Liver (tissue), 9 donors: ENCODE measurements around the gene ATP1A3. TPM values are rescaled to one million over a fixed set of nuclear protein-coding genes. Genes with fewer than 3 reads are reported as not detected.

Experiments
- DNase-seq: peaks from one replicate; pipeline ENCODE4 v3.0.0-alpha.2; 2017; ENCODE audit warnings: low spot score
- H3K27ac ChIP-seq, 2 donors: one replicate each; pipeline ENCODE4 v1.7.0; 2013; ENCODE audit warnings: inconsistent platforms in 2 of 2, low read length in 2 of 2, control low read depth in 1 of 2, low read depth in 1 of 2, mild to moderate bottlenecking in 1 of 2
- H3K27me3 ChIP-seq, 4 donors: one replicate each; pipeline versions ENCODE4 v1.6.1 to v1.7.0; 2013; ENCODE audit warnings: low read length in 3 of 4, inconsistent platforms in 1 of 4, mild to moderate bottlenecking in 1 of 4, moderate library complexity in 1 of 4; ENCODE audit not compliant: control insufficient read depth in 4 of 4, insufficient read depth in 4 of 4
- H3K36me3 ChIP-seq, 4 donors: one replicate each; pipeline versions ENCODE4 v1.6.1 to v1.7.0; 2013; ENCODE audit warnings: low read length in 3 of 4, mild to moderate bottlenecking in 3 of 4, low read depth in 1 of 4, moderate library complexity in 1 of 4; ENCODE audit not compliant: control insufficient read depth in 4 of 4, insufficient read depth in 3 of 4
- H3K4me1 ChIP-seq, 4 donors: one replicate each; pipeline versions ENCODE4 v1.6.1 to v1.7.0; 2013; ENCODE audit warnings: low read length in 3 of 4, mild to moderate bottlenecking in 3 of 4, moderate library complexity in 1 of 4; ENCODE audit not compliant: control insufficient read depth in 4 of 4, insufficient read depth in 4 of 4
- H3K4me3 ChIP-seq, 3 donors: one replicate each; pipeline versions ENCODE4 v1.6.1 to v1.7.0; 2013; ENCODE audit warnings: low read length in 3 of 3, control low read depth in 1 of 3, low read depth in 1 of 3, mild to moderate bottlenecking in 1 of 3
- H3K9ac ChIP-seq, 2 donors: one replicate each; pipeline ENCODE4 v1.7.0; 2013; ENCODE audit warnings: low read length in 2 of 2, mild to moderate bottlenecking in 2 of 2, moderate library complexity in 2 of 2, control low read depth in 1 of 2, low read depth in 1 of 2
- H3K9me3 ChIP-seq, 4 donors: one replicate each; pipeline versions ENCODE4 v1.6.1 to v1.7.0; 2013; ENCODE audit warnings: low read length in 3 of 4; ENCODE audit not compliant: control insufficient read depth in 4 of 4
- EGR1 ChIP-seq, 2 donors: IDR thresholded peaks; 2 replicates each; pipeline ENCODE4 v1.6.1; 2016 to 2018; ENCODE audit warnings: antibody characterized with exemption in 2 of 2, low read depth in 2 of 2
- FOXA2 ChIP-seq: IDR thresholded peaks from 2 replicates; pipeline ENCODE4 v1.6.1; 2016; ENCODE audit warnings: antibody characterized with exemption
- GABPA ChIP-seq, 2 donors: IDR thresholded peaks in 1 of 2; conservative IDR thresholded peaks in 1 of 2; 2 replicates each; pipeline ENCODE4 v1.6.1; 2016; ENCODE audit warnings: antibody characterized with exemption in 2 of 2, mild to moderate bottlenecking in 1 of 2, moderate library complexity in 1 of 2
- HNF4A ChIP-seq, 2 donors: conservative IDR thresholded peaks; 2 replicates each; pipeline ENCODE4 v1.6.1; 2016; ENCODE audit warnings: antibody characterized with exemption in 2 of 2, mild to moderate bottlenecking in 2 of 2
- HNF4G ChIP-seq: IDR thresholded peaks from 2 replicates; pipeline ENCODE4 v1.6.1; 2016; ENCODE audit warnings: antibody characterized with exemption
- JUND ChIP-seq, 2 donors: IDR thresholded peaks; 2 replicates each; pipeline ENCODE4 v1.6.1; 2016; ENCODE audit warnings: antibody characterized with exemption in 2 of 2
- RAD21 ChIP-seq, 2 donors: IDR thresholded peaks; 2 replicates each; pipeline ENCODE4 v1.6.1; 2016; ENCODE audit warnings: antibody characterized with exemption in 2 of 2, mild to moderate bottlenecking in 2 of 2
- RXRA ChIP-seq, 2 donors: IDR thresholded peaks; 2 replicates each; pipeline ENCODE4 v1.6.1; 2017 to 2018; ENCODE audit warnings: antibody characterized with exemption in 2 of 2, mild to moderate bottlenecking in 1 of 2
- SP1 ChIP-seq: IDR thresholded peaks from 2 replicates; pipeline ENCODE4 v1.6.1; 2018; ENCODE audit warnings: antibody characterized with exemption, mild to moderate bottlenecking
- TAF1 ChIP-seq: conservative IDR thresholded peaks from 2 replicates; pipeline ENCODE4 v1.6.1; 2016; ENCODE audit warnings: antibody characterized with exemption, mild to moderate bottlenecking
- YY1 ChIP-seq: IDR thresholded peaks from 2 replicates; pipeline ENCODE4 v1.6.1; 2016; ENCODE audit warnings: antibody characterized with exemption, mild to moderate bottlenecking
- WGBS: extraction: QIAGEN DNeasy Blood & Tissue Kit; methylation state at CpG from one replicate; pipeline ENCODE4 v1.1.7; 2013; 5-methylcytosine and 5-hydroxymethylcytosine counted together
- polyA plus RNA-seq, 2 donors: library from polyadenylated mRNA; stranded (reverse) in 1 of 2; unstranded in 1 of 2; fragments of 200-250 nt in 1 of 2; fragments of >200 nt in 1 of 2; fragmentation: Nextera tagmentation in 1 of 2; extraction: Ambion mirVana in 1 of 2; gene quantifications; one replicate each; pipeline versions ENCODE4 v1.2.1 to v1.2.3, GENCODE V29; 2013 to 2015
- total RNA-seq, 2 donors: library from RNA; depleted of rRNA; stranded (reverse); fragments of >200 nt; gene quantifications; one replicate each; pipeline ENCODE4 v1.2.3, GENCODE V29; 2014
- TF ChIP-seq, protein P1 (sequence below): IDR thresholded peaks from 2 replicates; pipeline ENCODE4 v1.6.1; 2016; ENCODE audit warnings: antibody characterized with exemption, mild to moderate bottlenecking
- TF ChIP-seq, protein P2 (sequence below): fragments of 150-350 bp; IDR thresholded peaks from 2 replicates; pipeline ENCODE4 v1.5.1; 2017; ENCODE audit warnings: improper control_type of control experiment, low read depth, low read length; ENCODE audit not compliant: missing input control
- TF ChIP-seq, protein P3 (sequence below): IDR thresholded peaks from 2 replicates; pipeline ENCODE4 v1.6.1; 2016; ENCODE audit warnings: antibody characterized with exemption
- donor health status: healthy.
- donor health status: healthy.
- donor health status: healthy.
- donor health status: healthy.
- donor health status: healthy.

The ATP1A3 gene
- total and polyA plus RNA-seq, 4 donors: 0.05 to 0.09 (median 0.08) TPM; not detected in 1

DNA sequence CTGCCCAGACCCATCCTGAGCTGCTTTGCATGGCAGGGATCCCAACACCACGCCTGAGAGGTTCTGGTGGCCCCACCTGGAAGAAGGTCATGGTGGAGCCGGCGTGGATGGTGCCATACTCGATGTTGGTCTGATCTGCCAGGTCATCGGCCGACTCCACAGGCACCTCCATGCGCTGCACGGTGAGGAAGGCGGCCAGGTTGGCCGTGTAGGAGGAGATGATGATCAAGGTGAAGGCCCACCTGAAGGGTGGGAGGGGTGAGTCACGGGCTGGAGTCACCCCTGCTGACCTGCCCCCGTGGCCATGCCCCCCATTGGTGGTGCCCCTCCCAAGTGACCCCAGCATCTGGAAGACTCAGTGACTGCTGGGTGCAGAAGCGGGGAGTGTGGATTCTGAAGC, 12.5 kb upstream of the ATP1A3 start:
- no peak for TF ChIP-seq EGR1 (IDR thresholded peaks at IDR 0.05; ENCODE audit: low read depth in 2 of 2)
- no peak for TF ChIP-seq JUND (IDR thresholded peaks at IDR 0.05)
- no peak for TF ChIP-seq HNF4G
- no peak for TF ChIP-seq RXRA (IDR thresholded peaks at IDR 0.05)
- TF ChIP-seq FOXA2: no peak
- no peak for TF ChIP-seq TAF1
- no peak for TF ChIP-seq GABPA (IDR thresholded peaks at IDR 0.05 in 1 of 2, conservative IDR thresholded peaks at IDR 0.05 in 1 of 2)
- no peak for TF ChIP-seq RAD21 (IDR thresholded peaks at IDR 0.05)
- TF ChIP-seq HNF4A (conservative IDR thresholded peaks at IDR 0.05): no peak
- no peak for TF ChIP-seq YY1
- TF ChIP-seq, protein P1, sequence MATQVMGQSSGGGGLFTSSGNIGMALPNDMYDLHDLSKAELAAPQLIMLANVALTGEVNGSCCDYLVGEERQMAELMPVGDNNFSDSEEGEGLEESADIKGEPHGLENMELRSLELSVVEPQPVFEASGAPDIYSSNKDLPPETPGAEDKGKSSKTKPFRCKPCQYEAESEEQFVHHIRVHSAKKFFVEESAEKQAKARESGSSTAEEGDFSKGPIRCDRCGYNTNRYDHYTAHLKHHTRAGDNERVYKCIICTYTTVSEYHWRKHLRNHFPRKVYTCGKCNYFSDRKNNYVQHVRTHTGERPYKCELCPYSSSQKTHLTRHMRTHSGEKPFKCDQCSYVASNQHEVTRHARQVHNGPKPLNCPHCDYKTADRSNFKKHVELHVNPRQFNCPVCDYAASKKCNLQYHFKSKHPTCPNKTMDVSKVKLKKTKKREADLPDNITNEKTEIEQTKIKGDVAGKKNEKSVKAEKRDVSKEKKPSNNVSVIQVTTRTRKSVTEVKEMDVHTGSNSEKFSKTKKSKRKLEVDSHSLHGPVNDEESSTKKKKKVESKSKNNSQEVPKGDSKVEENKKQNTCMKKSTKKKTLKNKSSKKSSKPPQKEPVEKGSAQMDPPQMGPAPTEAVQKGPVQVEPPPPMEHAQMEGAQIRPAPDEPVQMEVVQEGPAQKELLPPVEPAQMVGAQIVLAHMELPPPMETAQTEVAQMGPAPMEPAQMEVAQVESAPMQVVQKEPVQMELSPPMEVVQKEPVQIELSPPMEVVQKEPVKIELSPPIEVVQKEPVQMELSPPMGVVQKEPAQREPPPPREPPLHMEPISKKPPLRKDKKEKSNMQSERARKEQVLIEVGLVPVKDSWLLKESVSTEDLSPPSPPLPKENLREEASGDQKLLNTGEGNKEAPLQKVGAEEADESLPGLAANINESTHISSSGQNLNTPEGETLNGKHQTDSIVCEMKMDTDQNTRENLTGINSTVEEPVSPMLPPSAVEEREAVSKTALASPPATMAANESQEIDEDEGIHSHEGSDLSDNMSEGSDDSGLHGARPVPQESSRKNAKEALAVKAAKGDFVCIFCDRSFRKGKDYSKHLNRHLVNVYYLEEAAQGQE: no peak
- TF ChIP-seq, protein P2, sequence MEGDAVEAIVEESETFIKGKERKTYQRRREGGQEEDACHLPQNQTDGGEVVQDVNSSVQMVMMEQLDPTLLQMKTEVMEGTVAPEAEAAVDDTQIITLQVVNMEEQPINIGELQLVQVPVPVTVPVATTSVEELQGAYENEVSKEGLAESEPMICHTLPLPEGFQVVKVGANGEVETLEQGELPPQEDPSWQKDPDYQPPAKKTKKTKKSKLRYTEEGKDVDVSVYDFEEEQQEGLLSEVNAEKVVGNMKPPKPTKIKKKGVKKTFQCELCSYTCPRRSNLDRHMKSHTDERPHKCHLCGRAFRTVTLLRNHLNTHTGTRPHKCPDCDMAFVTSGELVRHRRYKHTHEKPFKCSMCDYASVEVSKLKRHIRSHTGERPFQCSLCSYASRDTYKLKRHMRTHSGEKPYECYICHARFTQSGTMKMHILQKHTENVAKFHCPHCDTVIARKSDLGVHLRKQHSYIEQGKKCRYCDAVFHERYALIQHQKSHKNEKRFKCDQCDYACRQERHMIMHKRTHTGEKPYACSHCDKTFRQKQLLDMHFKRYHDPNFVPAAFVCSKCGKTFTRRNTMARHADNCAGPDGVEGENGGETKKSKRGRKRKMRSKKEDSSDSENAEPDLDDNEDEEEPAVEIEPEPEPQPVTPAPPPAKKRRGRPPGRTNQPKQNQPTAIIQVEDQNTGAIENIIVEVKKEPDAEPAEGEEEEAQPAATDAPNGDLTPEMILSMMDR: no peak
- no peak for TF ChIP-seq SP1

DNA sequence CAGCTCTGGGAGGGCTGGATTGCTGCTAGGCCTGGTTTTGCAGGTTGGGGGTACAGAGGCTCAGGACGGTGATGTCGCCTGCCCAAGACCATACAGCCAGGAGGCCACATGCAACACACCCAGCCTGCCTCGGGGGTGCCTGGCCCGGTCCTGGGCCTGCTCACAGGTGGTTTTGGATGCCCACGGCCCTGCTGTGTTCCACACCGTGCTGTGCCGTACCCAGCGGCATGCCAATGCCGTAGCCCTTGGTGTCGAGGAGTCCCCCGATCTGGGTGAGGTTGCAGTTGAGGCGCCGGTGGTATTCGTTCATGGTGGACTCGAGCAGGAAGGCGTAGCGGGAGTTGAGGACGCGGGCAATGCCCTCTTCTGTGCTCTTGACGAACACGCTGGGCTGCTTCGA, 11.5 kb upstream of the ATP1A3 start:
- H3K9ac ChIP-seq: no peak overlapping the region
- no peaks in the 10 kb centered on the region for H3K36me3 ChIP-seq
- H3K27ac ChIP-seq: no peak overlapping the region
- TF ChIP-seq HNF4A (conservative IDR thresholded peaks at IDR 0.05) (no peak), FOXA2 (no peak), TAF1 (no peak), EGR1 (IDR thresholded peaks at IDR 0.05; ENCODE audit: low read depth in 2 of 2) (no peak), SP1 (no peak)
- TF ChIP-seq, protein P1: no peak
- TF ChIP-seq, protein P3, sequence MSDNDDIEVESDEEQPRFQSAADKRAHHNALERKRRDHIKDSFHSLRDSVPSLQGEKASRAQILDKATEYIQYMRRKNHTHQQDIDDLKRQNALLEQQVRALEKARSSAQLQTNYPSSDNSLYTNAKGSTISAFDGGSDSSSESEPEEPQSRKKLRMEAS: no peak
- no peak for DNase-seq
- H3K4me3 ChIP-seq: no peak overlapping the region
- no peaks in the 10 kb centered on the region for H3K9me3 ChIP-seq
- H3K4me1 ChIP-seq: no peaks in the 10 kb centered on the region
- peaks cover 0 to 9% (median 2%) of the 10 kb centered on the region in 4 donors for H3K27me3 ChIP-seq
- 89% methylated on average over 22 of the region's 22 CpGs for WGBS

More for the DNA sequence above, 12.5 kb upstream of the ATP1A3 start:
- Histone ChIP-seq H3K27me3 (peaks cover 0 to 7% (median under 1%) of the 10 kb centered on the region in 4 donors), H3K4me1 (no peaks in the 10 kb centered on the region), H3K36me3 (no peaks in the 10 kb centered on the region), H3K9me3 (no peaks in the 10 kb centered on the region), H3K9ac (no peak overlapping the region), H3K27ac (no peak overlapping the region), H3K4me3 (no peak overlapping the region)
- DNase-seq: no peak
- 83% methylated on average over 13 of the region's 13 CpGs for WGBS
